Liver (tissue), 9 donors: ENCODE measurements around the gene ONECUT1. TPM values are rescaled to one million over a fixed set of nuclear protein-coding genes. Genes with fewer than 3 reads are reported as not detected.

Experiments used
- DNase-seq: peaks from one replicate; pipeline ENCODE4 v3.0.0-alpha.2; 2017; ENCODE audit warnings: low spot score
- H3K27ac ChIP-seq, 2 donors: one replicate each; pipeline ENCODE4 v1.7.0; 2013; ENCODE audit warnings: inconsistent platforms in 2 of 2, low read length in 2 of 2, control low read depth in 1 of 2, low read depth in 1 of 2, mild to moderate bottlenecking in 1 of 2
- H3K27me3 ChIP-seq, 4 donors: one replicate each; pipeline versions ENCODE4 v1.6.1 to v1.7.0; 2013; ENCODE audit warnings: low read length in 3 of 4, inconsistent platforms in 1 of 4, mild to moderate bottlenecking in 1 of 4, moderate library complexity in 1 of 4; ENCODE audit not compliant: control insufficient read depth in 4 of 4, insufficient read depth in 4 of 4
- H3K36me3 ChIP-seq, 4 donors: one replicate each; pipeline versions ENCODE4 v1.6.1 to v1.7.0; 2013; ENCODE audit warnings: low read length in 3 of 4, mild to moderate bottlenecking in 3 of 4, low read depth in 1 of 4, moderate library complexity in 1 of 4; ENCODE audit not compliant: control insufficient read depth in 4 of 4, insufficient read depth in 3 of 4
- H3K4me1 ChIP-seq, 4 donors: one replicate each; pipeline versions ENCODE4 v1.6.1 to v1.7.0; 2013; ENCODE audit warnings: low read length in 3 of 4, mild to moderate bottlenecking in 3 of 4, moderate library complexity in 1 of 4; ENCODE audit not compliant: control insufficient read depth in 4 of 4, insufficient read depth in 4 of 4
- H3K4me3 ChIP-seq, 3 donors: one replicate each; pipeline versions ENCODE4 v1.6.1 to v1.7.0; 2013; ENCODE audit warnings: low read length in 3 of 3, control low read depth in 1 of 3, low read depth in 1 of 3, mild to moderate bottlenecking in 1 of 3
- H3K9ac ChIP-seq, 2 donors: one replicate each; pipeline ENCODE4 v1.7.0; 2013; ENCODE audit warnings: low read length in 2 of 2, mild to moderate bottlenecking in 2 of 2, moderate library complexity in 2 of 2, control low read depth in 1 of 2, low read depth in 1 of 2
- H3K9me3 ChIP-seq, 4 donors: one replicate each; pipeline versions ENCODE4 v1.6.1 to v1.7.0; 2013; ENCODE audit warnings: low read length in 3 of 4; ENCODE audit not compliant: control insufficient read depth in 4 of 4
- ATF3 ChIP-seq: IDR thresholded peaks from 2 replicates; pipeline ENCODE4 v1.6.1; 2016; ENCODE audit warnings: antibody characterized with exemption
- CTCF ChIP-seq: fragments of 150-350 bp; IDR thresholded peaks from 2 replicates; pipeline ENCODE4 v1.5.1; 2017; ENCODE audit warnings: improper control_type of control experiment, low read depth, low read length; ENCODE audit not compliant: missing input control
- EGR1 ChIP-seq, 2 donors: IDR thresholded peaks; 2 replicates each; pipeline ENCODE4 v1.6.1; 2016 to 2018; ENCODE audit warnings: antibody characterized with exemption in 2 of 2, low read depth in 2 of 2
- FOXA1 ChIP-seq: IDR thresholded peaks from 2 replicates; pipeline ENCODE4 v1.6.1; 2016; ENCODE audit warnings: antibody characterized with exemption
- GABPA ChIP-seq, 2 donors: IDR thresholded peaks in 1 of 2; conservative IDR thresholded peaks in 1 of 2; 2 replicates each; pipeline ENCODE4 v1.6.1; 2016; ENCODE audit warnings: antibody characterized with exemption in 2 of 2, mild to moderate bottlenecking in 1 of 2, moderate library complexity in 1 of 2
- HNF4A ChIP-seq, 2 donors: conservative IDR thresholded peaks; 2 replicates each; pipeline ENCODE4 v1.6.1; 2016; ENCODE audit warnings: antibody characterized with exemption in 2 of 2, mild to moderate bottlenecking in 2 of 2
- RAD21 ChIP-seq, 2 donors: IDR thresholded peaks; 2 replicates each; pipeline ENCODE4 v1.6.1; 2016; ENCODE audit warnings: antibody characterized with exemption in 2 of 2, mild to moderate bottlenecking in 2 of 2
- RXRA ChIP-seq, 2 donors: IDR thresholded peaks; 2 replicates each; pipeline ENCODE4 v1.6.1; 2017 to 2018; ENCODE audit warnings: antibody characterized with exemption in 2 of 2, mild to moderate bottlenecking in 1 of 2
- SP1 ChIP-seq: IDR thresholded peaks from 2 replicates; pipeline ENCODE4 v1.6.1; 2018; ENCODE audit warnings: antibody characterized with exemption, mild to moderate bottlenecking
- TAF1 ChIP-seq: conservative IDR thresholded peaks from 2 replicates; pipeline ENCODE4 v1.6.1; 2016; ENCODE audit warnings: antibody characterized with exemption, mild to moderate bottlenecking
- YY1 ChIP-seq: IDR thresholded peaks from 2 replicates; pipeline ENCODE4 v1.6.1; 2016; ENCODE audit warnings: antibody characterized with exemption, mild to moderate bottlenecking
- WGBS: extraction: QIAGEN DNeasy Blood & Tissue Kit; methylation state at CpG from one replicate; pipeline ENCODE4 v1.1.7; 2013; 5-methylcytosine and 5-hydroxymethylcytosine counted together
- polyA plus RNA-seq, 2 donors: library from polyadenylated mRNA; stranded (reverse) in 1 of 2; unstranded in 1 of 2; fragments of 200-250 nt in 1 of 2; fragments of >200 nt in 1 of 2; fragmentation: Nextera tagmentation in 1 of 2; extraction: Ambion mirVana in 1 of 2; gene quantifications; one replicate each; pipeline versions ENCODE4 v1.2.1 to v1.2.3, GENCODE V29; 2013 to 2015
- total RNA-seq, 2 donors: library from RNA; depleted of rRNA; stranded (reverse); fragments of >200 nt; gene quantifications; one replicate each; pipeline ENCODE4 v1.2.3, GENCODE V29; 2014
- TF ChIP-seq, protein P1 (sequence below): IDR thresholded peaks from 2 replicates; pipeline ENCODE4 v1.6.1; 2016; ENCODE audit warnings: antibody characterized with exemption, mild to moderate bottlenecking
- TF ChIP-seq, protein P2 (sequence below): IDR thresholded peaks from 2 replicates; pipeline ENCODE4 v1.6.1; 2016; ENCODE audit warnings: antibody characterized with exemption
- donor health status: healthy.
- donor health status: healthy.
- donor health status: healthy.
- donor health status: healthy.
- donor health status: healthy.

The ONECUT1 gene
- total and polyA plus RNA-seq, 4 donors: 7.7 to 51.0 (median 14.8) TPM

- Histone ChIP-seq H3K27ac (no peak overlapping the region), H3K36me3 (peaks cover 0 to 10% (median 7%) of the 10 kb centered on the region in 4 donors), H3K9me3 (no peaks in the 10 kb centered on the region), H3K9ac (no peak overlapping the region), H3K4me1 (peaks cover 3 to 38% (median 16%) of the 10 kb centered on the region in 4 donors), H3K27me3 (no peaks in the 10 kb centered on the region), H3K4me3 (no peak overlapping the region)
- WGBS: 79% methylated on average over 5 of the region's 5 CpGs
- no peak for DNase-seq
- TF ChIP-seq RAD21 (IDR thresholded peaks at IDR 0.05) (no peak), CTCF (no peak)
- TF ChIP-seq, protein P1, sequence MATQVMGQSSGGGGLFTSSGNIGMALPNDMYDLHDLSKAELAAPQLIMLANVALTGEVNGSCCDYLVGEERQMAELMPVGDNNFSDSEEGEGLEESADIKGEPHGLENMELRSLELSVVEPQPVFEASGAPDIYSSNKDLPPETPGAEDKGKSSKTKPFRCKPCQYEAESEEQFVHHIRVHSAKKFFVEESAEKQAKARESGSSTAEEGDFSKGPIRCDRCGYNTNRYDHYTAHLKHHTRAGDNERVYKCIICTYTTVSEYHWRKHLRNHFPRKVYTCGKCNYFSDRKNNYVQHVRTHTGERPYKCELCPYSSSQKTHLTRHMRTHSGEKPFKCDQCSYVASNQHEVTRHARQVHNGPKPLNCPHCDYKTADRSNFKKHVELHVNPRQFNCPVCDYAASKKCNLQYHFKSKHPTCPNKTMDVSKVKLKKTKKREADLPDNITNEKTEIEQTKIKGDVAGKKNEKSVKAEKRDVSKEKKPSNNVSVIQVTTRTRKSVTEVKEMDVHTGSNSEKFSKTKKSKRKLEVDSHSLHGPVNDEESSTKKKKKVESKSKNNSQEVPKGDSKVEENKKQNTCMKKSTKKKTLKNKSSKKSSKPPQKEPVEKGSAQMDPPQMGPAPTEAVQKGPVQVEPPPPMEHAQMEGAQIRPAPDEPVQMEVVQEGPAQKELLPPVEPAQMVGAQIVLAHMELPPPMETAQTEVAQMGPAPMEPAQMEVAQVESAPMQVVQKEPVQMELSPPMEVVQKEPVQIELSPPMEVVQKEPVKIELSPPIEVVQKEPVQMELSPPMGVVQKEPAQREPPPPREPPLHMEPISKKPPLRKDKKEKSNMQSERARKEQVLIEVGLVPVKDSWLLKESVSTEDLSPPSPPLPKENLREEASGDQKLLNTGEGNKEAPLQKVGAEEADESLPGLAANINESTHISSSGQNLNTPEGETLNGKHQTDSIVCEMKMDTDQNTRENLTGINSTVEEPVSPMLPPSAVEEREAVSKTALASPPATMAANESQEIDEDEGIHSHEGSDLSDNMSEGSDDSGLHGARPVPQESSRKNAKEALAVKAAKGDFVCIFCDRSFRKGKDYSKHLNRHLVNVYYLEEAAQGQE: peak; percentile 13
These were observed 27.5 kb downstream of the ONECUT1 start for GRCh38 chr15:52762621-52763020.

- Histone ChIP-seq H3K9ac (no peak overlapping the region), H3K4me3 (no peak overlapping the region), H3K9me3 (no peaks in the 10 kb centered on the region), H3K27ac (no peak overlapping the region), H3K4me1 (peaks cover 2 to 25% (median 10%) of the 10 kb centered on the region in 4 donors), H3K27me3 (no peaks in the 10 kb centered on the region), H3K36me3 (peaks cover 0 to 26% (median 20%) of the 10 kb centered on the region in 4 donors)
- TF ChIP-seq FOXA1 (no peak), GABPA (IDR thresholded peaks at IDR 0.05 in 1 of 2, conservative IDR thresholded peaks at IDR 0.05 in 1 of 2) (no peak), ATF3 (no peak), SP1 (no peak), EGR1 (IDR thresholded peaks at IDR 0.05; ENCODE audit: low read depth in 2 of 2) (no peak), RXRA (IDR thresholded peaks at IDR 0.05) (no peak), TAF1 (no peak), CTCF (no peak), RAD21 (IDR thresholded peaks at IDR 0.05) (no peak), YY1 (no peak), HNF4A (conservative IDR thresholded peaks at IDR 0.05) (no peak)
- TF ChIP-seq, protein P2, sequence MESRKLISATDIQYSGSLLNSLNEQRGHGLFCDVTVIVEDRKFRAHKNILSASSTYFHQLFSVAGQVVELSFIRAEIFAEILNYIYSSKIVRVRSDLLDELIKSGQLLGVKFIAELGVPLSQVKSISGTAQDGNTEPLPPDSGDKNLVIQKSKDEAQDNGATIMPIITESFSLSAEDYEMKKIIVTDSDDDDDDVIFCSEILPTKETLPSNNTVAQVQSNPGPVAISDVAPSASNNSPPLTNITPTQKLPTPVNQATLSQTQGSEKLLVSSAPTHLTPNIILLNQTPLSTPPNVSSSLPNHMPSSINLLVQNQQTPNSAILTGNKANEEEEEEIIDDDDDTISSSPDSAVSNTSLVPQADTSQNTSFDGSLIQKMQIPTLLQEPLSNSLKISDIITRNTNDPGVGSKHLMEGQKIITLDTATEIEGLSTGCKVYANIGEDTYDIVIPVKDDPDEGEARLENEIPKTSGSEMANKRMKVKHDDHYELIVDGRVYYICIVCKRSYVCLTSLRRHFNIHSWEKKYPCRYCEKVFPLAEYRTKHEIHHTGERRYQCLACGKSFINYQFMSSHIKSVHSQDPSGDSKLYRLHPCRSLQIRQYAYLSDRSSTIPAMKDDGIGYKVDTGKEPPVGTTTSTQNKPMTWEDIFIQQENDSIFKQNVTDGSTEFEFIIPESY: no peak
- DNase-seq: no peak
- 92% methylated on average over 1 of the region's 1 CpG for WGBS
These were observed 29.6 kb downstream of the ONECUT1 start for GRCh38 chr15:52760562-52760961.
